ENCODE data around the gene CCDC27.

The CCDC27 gene

DNA sequence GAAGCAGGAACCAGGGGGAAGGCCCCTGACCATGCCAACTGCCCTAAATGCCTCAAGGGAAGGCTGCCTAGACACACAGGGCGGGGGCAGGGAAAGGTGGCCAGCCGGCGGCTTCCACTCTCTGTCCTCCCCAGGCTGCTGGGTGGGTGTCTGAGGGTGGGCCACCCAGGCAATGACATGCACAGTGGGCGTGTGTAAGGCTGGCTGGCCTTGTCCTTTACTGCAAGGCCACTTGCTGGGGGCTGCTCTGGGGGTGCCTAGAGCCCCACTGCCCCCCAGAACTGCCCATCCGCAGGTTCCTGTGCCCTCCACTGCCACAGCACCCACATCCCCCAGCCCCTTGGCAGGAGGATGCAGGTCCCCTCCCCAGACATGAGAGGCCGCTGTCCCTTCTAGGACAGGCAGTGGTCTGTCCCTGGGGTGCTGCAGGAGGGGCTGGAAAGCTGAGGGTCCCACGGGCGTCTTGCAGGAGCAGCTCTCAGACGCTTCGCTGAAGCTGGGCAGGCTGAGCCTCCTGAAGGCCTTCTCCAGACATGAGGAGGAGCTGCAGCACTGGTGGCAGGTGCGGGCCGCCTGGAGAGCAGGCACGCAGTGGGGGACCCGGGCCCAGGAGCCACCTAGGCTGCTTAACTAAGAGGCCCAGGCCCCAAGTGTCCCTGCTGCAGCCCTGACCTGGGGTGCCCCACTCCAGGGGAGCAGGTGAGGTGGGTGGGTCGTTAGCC is 10.1 kb downstream of the CCDC27 start:
- TF ChIP-seq ZC3H10 (CRISPR knock-in tag; IDR thresholded peaks at IDR 0.05): no peak
- TF ChIP-seq ARNTL (CRISPR knock-in tag; IDR thresholded peaks at IDR 0.05; ENCODE audit: borderline replicate concordance, low read depth): no peak
- TF ChIP-seq, protein P1, sequence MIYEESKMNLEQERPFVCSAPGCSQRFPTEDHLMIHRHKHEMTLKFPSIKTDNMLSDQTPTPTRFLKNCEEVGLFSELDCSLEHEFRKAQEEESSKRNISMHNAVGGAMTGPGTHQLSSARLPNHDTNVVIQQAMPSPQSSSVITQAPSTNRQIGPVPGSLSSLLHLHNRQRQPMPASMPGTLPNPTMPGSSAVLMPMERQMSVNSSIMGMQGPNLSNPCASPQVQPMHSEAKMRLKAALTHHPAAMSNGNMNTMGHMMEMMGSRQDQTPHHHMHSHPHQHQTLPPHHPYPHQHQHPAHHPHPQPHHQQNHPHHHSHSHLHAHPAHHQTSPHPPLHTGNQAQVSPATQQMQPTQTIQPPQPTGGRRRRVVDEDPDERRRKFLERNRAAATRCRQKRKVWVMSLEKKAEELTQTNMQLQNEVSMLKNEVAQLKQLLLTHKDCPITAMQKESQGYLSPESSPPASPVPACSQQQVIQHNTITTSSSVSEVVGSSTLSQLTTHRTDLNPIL (CRISPR knock-in tag; IDR thresholded peaks at IDR 0.05; ENCODE audit: low read depth): no peak
- no peak for TF ChIP-seq TOX (CRISPR knock-in tag; IDR thresholded peaks at IDR 0.05; ENCODE audit: borderline replicate concordance)
- no peak for TF ChIP-seq ZNF8 (CRISPR knock-in tag; IDR thresholded peaks at IDR 0.05)
- TF ChIP-seq, protein P2, sequence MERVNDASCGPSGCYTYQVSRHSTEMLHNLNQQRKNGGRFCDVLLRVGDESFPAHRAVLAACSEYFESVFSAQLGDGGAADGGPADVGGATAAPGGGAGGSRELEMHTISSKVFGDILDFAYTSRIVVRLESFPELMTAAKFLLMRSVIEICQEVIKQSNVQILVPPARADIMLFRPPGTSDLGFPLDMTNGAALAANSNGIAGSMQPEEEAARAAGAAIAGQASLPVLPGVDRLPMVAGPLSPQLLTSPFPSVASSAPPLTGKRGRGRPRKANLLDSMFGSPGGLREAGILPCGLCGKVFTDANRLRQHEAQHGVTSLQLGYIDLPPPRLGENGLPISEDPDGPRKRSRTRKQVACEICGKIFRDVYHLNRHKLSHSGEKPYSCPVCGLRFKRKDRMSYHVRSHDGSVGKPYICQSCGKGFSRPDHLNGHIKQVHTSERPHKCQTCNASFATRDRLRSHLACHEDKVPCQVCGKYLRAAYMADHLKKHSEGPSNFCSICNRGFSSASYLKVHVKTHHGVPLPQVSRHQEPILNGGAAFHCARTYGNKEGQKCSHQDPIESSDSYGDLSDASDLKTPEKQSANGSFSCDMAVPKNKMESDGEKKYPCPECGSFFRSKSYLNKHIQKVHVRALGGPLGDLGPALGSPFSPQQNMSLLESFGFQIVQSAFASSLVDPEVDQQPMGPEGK (CRISPR knock-in tag; IDR thresholded peaks at IDR 0.05; ENCODE audit: borderline replicate concordance): no peak
- TF ChIP-seq GLIS3 (CRISPR knock-in tag; IDR thresholded peaks at IDR 0.05): no peak
- TF ChIP-seq TCF4 (CRISPR knock-in tag; IDR thresholded peaks at IDR 0.05; ENCODE audit: borderline replicate concordance): no peak
- TF ChIP-seq, protein P3, sequence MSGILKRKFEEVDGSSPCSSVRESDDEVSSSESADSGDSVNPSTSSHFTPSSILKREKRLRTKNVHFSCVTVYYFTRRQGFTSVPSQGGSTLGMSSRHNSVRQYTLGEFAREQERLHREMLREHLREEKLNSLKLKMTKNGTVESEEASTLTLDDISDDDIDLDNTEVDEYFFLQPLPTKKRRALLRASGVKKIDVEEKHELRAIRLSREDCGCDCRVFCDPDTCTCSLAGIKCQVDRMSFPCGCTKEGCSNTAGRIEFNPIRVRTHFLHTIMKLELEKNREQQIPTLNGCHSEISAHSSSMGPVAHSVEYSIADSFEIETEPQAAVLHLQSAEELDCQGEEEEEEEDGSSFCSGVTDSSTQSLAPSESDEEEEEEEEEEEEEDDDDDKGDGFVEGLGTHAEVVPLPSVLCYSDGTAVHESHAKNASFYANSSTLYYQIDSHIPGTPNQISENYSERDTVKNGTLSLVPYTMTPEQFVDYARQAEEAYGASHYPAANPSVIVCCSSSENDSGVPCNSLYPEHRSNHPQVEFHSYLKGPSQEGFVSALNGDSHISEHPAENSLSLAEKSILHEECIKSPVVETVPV (CRISPR knock-in tag; IDR thresholded peaks at IDR 0.05): no peak
- no peak for TF ChIP-seq OSR1 (CRISPR knock-in tag; IDR thresholded peaks at IDR 0.05)
- no peak for TF ChIP-seq SNAI2 (CRISPR knock-in tag; IDR thresholded peaks at IDR 0.05)
- no peak for TF ChIP-seq TSHZ2 (CRISPR knock-in tag; IDR thresholded peaks at IDR 0.05)
- TF ChIP-seq PPARA (CRISPR knock-in tag; IDR thresholded peaks at IDR 0.05; ENCODE audit: borderline replicate concordance): no peak
- no peak for TF ChIP-seq ZNF70 (CRISPR knock-in tag; IDR thresholded peaks at IDR 0.05)
- no peak for TF ChIP-seq ESRRG (CRISPR knock-in tag; IDR thresholded peaks at IDR 0.05)
- no peak for TF ChIP-seq ZNF565 (CRISPR knock-in tag; conservative IDR thresholded peaks at IDR 0.05; ENCODE audit: low read depth)
- TF ChIP-seq RARB (CRISPR knock-in tag; IDR thresholded peaks at IDR 0.05): no peak
- TF ChIP-seq POU6F1 (CRISPR knock-in tag; IDR thresholded peaks at IDR 0.05; ENCODE audit: borderline replicate concordance, low read depth): no peak
- no peak for TF ChIP-seq ISL1 (CRISPR knock-in tag; IDR thresholded peaks at IDR 0.05)
- no peak for ATAC-seq

GRCh38 chr1:3762873-3763228 is 10.6 kb downstream of the CCDC27 start:
- no peak for ATAC-seq
- no peak for TF ChIP-seq ZC3H10 (CRISPR knock-in tag; IDR thresholded peaks at IDR 0.05)
- TF ChIP-seq OSR1 (CRISPR knock-in tag; IDR thresholded peaks at IDR 0.05): no peak
- no peak for TF ChIP-seq ISL1 (CRISPR knock-in tag; IDR thresholded peaks at IDR 0.05)
- no peak for TF ChIP-seq TOX (CRISPR knock-in tag; IDR thresholded peaks at IDR 0.05; ENCODE audit: borderline replicate concordance)
- no peak for TF ChIP-seq RARB (CRISPR knock-in tag; IDR thresholded peaks at IDR 0.05)
- TF ChIP-seq POU6F1 (CRISPR knock-in tag; IDR thresholded peaks at IDR 0.05; ENCODE audit: borderline replicate concordance, low read depth): no peak
- no peak for TF ChIP-seq ZFP30 (CRISPR knock-in tag; IDR thresholded peaks at IDR 0.05)
- TF ChIP-seq, protein P1 (CRISPR knock-in tag; IDR thresholded peaks at IDR 0.05; ENCODE audit: low read depth): no peak
- no peak for TF ChIP-seq TCF4 (CRISPR knock-in tag; IDR thresholded peaks at IDR 0.05; ENCODE audit: borderline replicate concordance)
- no peak for TF ChIP-seq BACH2 (CRISPR knock-in tag; IDR thresholded peaks at IDR 0.05; ENCODE audit: borderline replicate concordance)
- TF ChIP-seq SNAI2 (CRISPR knock-in tag; IDR thresholded peaks at IDR 0.05): no peak
- TF ChIP-seq, protein P2 (CRISPR knock-in tag; IDR thresholded peaks at IDR 0.05; ENCODE audit: borderline replicate concordance): no peak
- TF ChIP-seq ARNTL (CRISPR knock-in tag; IDR thresholded peaks at IDR 0.05; ENCODE audit: borderline replicate concordance, low read depth): no peak
- TF ChIP-seq CSDC2 (CRISPR knock-in tag; IDR thresholded peaks at IDR 0.05): no peak
- TF ChIP-seq, protein P3 (CRISPR knock-in tag; IDR thresholded peaks at IDR 0.05): no peak
- no peak for TF ChIP-seq ZNF8 (CRISPR knock-in tag; IDR thresholded peaks at IDR 0.05)

Measured in SK-N-SH treated with all-trans-retinoic acid at 6 μM for 48 hours (cell line).